Progenitor cell of endocrine pancreas (in vitro differentiated cells): ENCODE data around the gene HAGHL. TPM values are rescaled to one million over a fixed set of nuclear protein-coding genes. Genes with fewer than 3 reads are reported as not detected.

Experiments used
- DNase-seq: peaks from one replicate; pipeline ENCODE4 v3.0.0; 2021; ENCODE audit warnings: low spot score; ENCODE audit not compliant: unreplicated experiment
- H3K27ac Mint-ChIP-seq: 2 replicates; pipeline ENCODE4 v1.8.0; 2021; ENCODE audit warnings: mild to moderate bottlenecking, moderate library complexity, mixed read lengths
- H3K27me3 Mint-ChIP-seq: 2 replicates; pipeline ENCODE4 v1.8.0; 2021; ENCODE audit warnings: mixed read lengths
- H3K36me3 Mint-ChIP-seq: 2 replicates; pipeline ENCODE4 v1.8.0; 2022; ENCODE audit warnings: mixed read lengths; ENCODE audit not compliant: insufficient read depth
- H3K4me1 Mint-ChIP-seq: 2 replicates; pipeline ENCODE4 v1.8.0; 2021; ENCODE audit warnings: low read depth, mixed read lengths
- H3K4me3 Mint-ChIP-seq: 2 replicates; pipeline ENCODE4 v1.8.0; 2021; ENCODE audit warnings: low read depth, mild to moderate bottlenecking, moderate library complexity, mixed read lengths
- H3K9me3 Mint-ChIP-seq: 2 replicates; pipeline ENCODE4 v1.8.0; 2021; ENCODE audit warnings: low read depth, mixed read lengths
- total RNA-seq: library from RNA; stranded (reverse); gene quantifications from 2 replicates; pipeline ENCODE4 v1.2.1, GENCODE V29; 2021
- TF ChIP-seq, protein P1 (sequence below): fragments of 200-600 bp; sonication (generic); IDR thresholded peaks from one replicate; pipeline ENCODE4 v1.5.0; 2021; ENCODE audit warnings: antibody characterized with exemption, mild to moderate bottlenecking; ENCODE audit not compliant: unreplicated experiment

The HAGHL gene
- total RNA-seq, 1 donor from 2014 or later = 8.1 TPM

DNA sequence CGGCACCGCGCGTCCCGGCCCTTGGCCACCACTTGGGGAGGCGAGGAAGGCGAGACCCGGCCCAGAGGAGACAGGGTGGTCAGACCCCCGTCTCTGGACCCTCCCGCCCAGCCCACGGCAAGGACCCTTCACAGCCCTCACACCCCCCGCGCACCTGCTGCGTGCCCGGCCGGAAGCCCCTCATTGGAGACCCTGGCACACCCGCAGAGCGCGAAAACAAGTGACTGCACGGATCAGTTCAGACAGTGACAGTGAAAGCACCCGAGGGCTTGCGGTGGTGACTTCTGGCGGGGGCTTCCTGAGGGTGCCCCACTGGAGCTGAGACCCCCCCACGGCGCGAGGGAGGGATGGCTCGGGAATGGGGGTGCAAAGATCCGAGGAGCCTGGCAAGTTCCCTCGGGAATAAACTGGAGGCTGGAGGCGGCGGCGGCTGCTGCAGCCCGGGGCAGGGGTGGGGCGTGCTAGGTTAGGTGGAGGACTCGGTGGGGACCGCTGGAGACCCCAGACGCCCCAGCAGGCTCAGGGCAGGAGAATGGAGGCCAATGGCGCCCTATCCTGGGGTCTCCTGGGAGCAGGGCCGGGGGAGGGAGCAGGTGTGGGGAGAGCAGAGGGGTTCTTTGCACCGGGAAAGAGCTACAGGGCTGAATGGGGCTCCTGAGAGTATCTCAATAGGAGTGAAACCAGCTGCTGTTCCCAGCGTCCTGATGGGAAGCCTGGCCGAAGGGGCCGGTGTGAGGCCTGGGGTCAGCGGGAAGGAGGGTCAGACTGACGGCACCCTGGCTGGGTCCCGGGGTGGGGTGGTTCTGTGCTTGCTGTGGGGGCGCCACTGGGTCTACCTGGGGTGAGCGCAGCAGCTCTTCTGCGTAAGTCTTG lies 20.5 kb upstream of the HAGHL start:
- H3K4me1 Mint-ChIP-seq = no peaks in the 10 kb centered on the region
- H3K4me3 Mint-ChIP-seq = peak overlapping the region; percentile 19
- H3K27ac Mint-ChIP-seq = no peak overlapping the region
- H3K27me3 Mint-ChIP-seq = peaks cover 61% of the 10 kb centered on the region
- TF ChIP-seq, protein P1, sequence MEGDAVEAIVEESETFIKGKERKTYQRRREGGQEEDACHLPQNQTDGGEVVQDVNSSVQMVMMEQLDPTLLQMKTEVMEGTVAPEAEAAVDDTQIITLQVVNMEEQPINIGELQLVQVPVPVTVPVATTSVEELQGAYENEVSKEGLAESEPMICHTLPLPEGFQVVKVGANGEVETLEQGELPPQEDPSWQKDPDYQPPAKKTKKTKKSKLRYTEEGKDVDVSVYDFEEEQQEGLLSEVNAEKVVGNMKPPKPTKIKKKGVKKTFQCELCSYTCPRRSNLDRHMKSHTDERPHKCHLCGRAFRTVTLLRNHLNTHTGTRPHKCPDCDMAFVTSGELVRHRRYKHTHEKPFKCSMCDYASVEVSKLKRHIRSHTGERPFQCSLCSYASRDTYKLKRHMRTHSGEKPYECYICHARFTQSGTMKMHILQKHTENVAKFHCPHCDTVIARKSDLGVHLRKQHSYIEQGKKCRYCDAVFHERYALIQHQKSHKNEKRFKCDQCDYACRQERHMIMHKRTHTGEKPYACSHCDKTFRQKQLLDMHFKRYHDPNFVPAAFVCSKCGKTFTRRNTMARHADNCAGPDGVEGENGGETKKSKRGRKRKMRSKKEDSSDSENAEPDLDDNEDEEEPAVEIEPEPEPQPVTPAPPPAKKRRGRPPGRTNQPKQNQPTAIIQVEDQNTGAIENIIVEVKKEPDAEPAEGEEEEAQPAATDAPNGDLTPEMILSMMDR = no peak
- no peaks in the 10 kb centered on the region for H3K9me3 Mint-ChIP-seq
- DNase-seq = no peak
- no peaks in the 10 kb centered on the region for H3K36me3 Mint-ChIP-seq

- Mint-ChIP-seq H3K27ac (no peak overlapping the region), H3K27me3 (peaks cover 55% of the 10 kb centered on the region), H3K9me3 (no peaks in the 10 kb centered on the region), H3K36me3 (no peaks in the 10 kb centered on the region), H3K4me3 (no peak overlapping the region), H3K4me1 (no peaks in the 10 kb centered on the region)
- no peak for DNase-seq
- TF ChIP-seq, protein P1 = no peak
Observed at GRCh38 chr16:707062-707538, 19.8 kb upstream of the HAGHL start.

DNA sequence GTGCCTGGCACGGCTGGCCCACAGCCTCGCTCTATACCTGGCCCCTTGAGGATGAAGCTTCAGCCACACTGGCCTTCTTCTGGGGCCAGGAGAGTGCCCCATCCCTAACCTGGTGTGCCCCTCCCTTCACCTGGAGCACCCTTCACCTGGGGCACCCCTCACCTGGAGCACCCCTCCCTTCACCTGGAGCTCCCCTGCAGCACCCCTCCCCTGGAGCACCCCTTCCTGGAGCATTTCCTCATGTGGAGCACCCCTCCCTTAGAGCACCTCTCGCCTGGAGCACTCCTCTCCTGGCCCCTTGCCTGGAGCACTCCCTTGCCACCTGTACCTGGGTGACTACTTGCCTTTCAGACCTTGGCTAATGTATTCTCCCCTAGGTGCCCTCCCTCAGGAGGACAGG lies 18.9 kb upstream of the HAGHL start:
- no peak for DNase-seq
- H3K27me3 Mint-ChIP-seq = peaks cover 51% of the 10 kb centered on the region
- H3K9me3 Mint-ChIP-seq = no peaks in the 10 kb centered on the region
- H3K4me3 Mint-ChIP-seq = no peak overlapping the region
- H3K4me1 Mint-ChIP-seq = no peaks in the 10 kb centered on the region
- TF ChIP-seq, protein P1 = no peak
- no peaks in the 10 kb centered on the region for H3K36me3 Mint-ChIP-seq
- no peak overlapping the region for H3K27ac Mint-ChIP-seq

DNA sequence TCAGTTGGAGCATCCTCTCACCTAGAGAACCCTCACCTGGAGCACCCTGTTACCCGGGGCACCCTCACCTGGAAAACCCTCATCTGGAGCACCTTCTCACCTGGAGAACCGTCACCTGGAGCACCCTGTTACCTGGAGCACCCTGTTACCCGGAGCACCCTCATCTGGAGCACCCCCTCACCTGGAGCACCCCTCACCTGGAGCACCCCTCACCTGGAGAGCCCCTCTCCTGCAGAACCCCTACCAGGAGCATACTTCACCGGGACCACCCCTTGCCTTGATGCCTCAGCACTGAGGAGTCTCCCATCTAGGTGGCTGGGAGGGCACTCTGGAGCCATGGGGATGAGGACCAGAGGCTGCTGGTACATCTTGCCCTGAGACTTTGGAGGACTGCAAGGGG lies 17.9 kb upstream of the HAGHL start:
- Mint-ChIP-seq H3K9me3 (no peaks in the 10 kb centered on the region), H3K36me3 (no peaks in the 10 kb centered on the region), H3K27me3 (peaks cover 45% of the 10 kb centered on the region), H3K4me1 (no peaks in the 10 kb centered on the region), H3K27ac (no peak overlapping the region), H3K4me3 (no peak overlapping the region)
- no peak for DNase-seq
- TF ChIP-seq, protein P1 = no peak

DNA sequence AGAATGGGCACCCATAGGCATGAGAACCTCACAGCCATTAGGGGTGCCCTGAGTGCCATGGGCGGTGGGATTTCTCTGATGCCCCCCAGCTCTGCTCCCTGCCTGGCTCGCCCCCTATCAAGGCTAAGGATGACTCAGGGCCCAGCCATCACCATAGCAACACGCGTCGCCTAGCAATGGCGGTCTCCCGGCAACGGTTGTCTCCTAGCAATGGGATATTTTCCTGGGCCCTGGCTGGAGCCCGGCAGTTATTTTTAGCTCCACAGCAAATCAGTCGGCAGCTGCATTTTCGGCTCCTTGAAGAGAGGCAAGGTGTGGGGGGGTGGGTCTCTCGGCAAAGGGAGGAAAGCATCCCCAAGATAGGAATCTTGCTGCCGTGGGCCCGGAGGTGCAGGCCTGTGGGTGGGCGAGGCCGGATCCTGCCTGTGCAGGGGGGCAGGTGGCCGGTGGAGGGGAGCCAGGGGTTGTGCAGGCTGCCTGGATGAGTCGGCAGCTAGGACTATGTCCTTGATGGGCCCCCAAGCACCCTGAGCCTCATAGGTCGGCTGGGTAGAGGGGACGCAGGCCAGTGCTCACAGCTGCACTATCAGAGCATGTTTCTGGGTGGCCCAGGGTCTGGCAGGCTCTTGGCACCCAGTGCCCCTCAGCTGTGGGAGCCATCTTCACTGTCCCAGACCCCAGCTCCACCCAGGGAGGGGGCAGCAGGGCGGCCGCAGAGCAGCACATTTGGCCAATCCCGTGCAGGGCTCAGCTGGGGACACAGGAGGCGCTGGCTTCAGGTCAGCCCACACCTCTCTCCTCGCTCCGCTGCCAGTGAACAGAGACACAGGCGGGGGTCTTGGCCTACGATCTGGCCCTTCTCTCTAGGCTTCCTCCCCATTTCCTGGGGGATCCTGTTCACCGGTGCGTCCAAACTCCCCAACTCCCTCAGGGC lies 17.1 kb upstream of the HAGHL start:
- H3K27me3 Mint-ChIP-seq = peaks cover 40% of the 10 kb centered on the region
- no peaks in the 10 kb centered on the region for H3K4me1 Mint-ChIP-seq
- no peak overlapping the region for H3K27ac Mint-ChIP-seq
- TF ChIP-seq, protein P1 = no peak
- H3K36me3 Mint-ChIP-seq = no peaks in the 10 kb centered on the region
- no peak for DNase-seq
- H3K4me3 Mint-ChIP-seq = no peak overlapping the region
- no peaks in the 10 kb centered on the region for H3K9me3 Mint-ChIP-seq
